Measurements from ENCODE around the gene DEFB114.

Gene DEFB114

GRCh38 chr6:49969605-49970004 is 5.6 kb upstream of the DEFB114 start, which contains the start of gene DEFB113:
TSS of gene DEFB113 (minus strand) at chr6:49969625. CDS start at chr6:49969625, 0 bp downstream.
- Histone ChIP-seq H3K4me3 (no peak within 1 kb of the TSS), H3K36me3 (no peaks in the 10 kb centered on the region), H3K9me3 (no peaks in the 10 kb centered on the region), H3K4me1 (no peaks in the 10 kb centered on the region), H3K27me3 (no peaks in the 10 kb centered on the region), H3K27ac (no peak within 1 kb of the TSS)
- intact Hi-C loops (cut with DNase I; ENCODE audit: low total_unique reads) = no loop called here
- DNase-seq = no peak
- no peak for TF ChIP-seq CTCF (IDR thresholded peaks at IDR 0.05)

- Histone ChIP-seq H3K9me3 (no peaks in the 10 kb centered on the region), H3K27ac (no peak overlapping the region), H3K4me1 (no peaks in the 10 kb centered on the region), H3K27me3 (no peaks in the 10 kb centered on the region), H3K36me3 (no peaks in the 10 kb centered on the region), H3K4me3 (no peak overlapping the region)
- intact Hi-C loops (cut with DNase I; ENCODE audit: low total_unique reads) = no loop called here
- TF ChIP-seq CTCF (IDR thresholded peaks at IDR 0.05) = no peak
- DNase-seq = no peak
Measured at GRCh38 chr6:49966823-49967222, 2.9 kb upstream of the DEFB114 start.

GRCh38 chr6:49966334-49966733 is 2.4 kb upstream of the DEFB114 start:
- intact Hi-C loops (cut with DNase I; ENCODE audit: low total_unique reads) = no loop called here

GRCh38 chr6:49958180-49958579 is 5.8 kb downstream of the DEFB114 start:
- no peak for DNase-seq
- Histone ChIP-seq H3K4me3 (no peak overlapping the region), H3K4me1 (no peaks in the 10 kb centered on the region), H3K36me3 (no peaks in the 10 kb centered on the region), H3K27me3 (no peaks in the 10 kb centered on the region), H3K9me3 (no peaks in the 10 kb centered on the region), H3K27ac (no peak overlapping the region)
- TF ChIP-seq CTCF (IDR thresholded peaks at IDR 0.05) = no peak
- intact Hi-C loops (cut with DNase I; ENCODE audit: low total_unique reads) = no loop called here

More at GRCh38 chr6:49966334-49966733, 2.4 kb upstream of the DEFB114 start:
- Histone ChIP-seq H3K4me1 (no peaks in the 10 kb centered on the region), H3K27me3 (no peaks in the 10 kb centered on the region), H3K4me3 (no peak overlapping the region), H3K9me3 (no peaks in the 10 kb centered on the region), H3K36me3 (no peaks in the 10 kb centered on the region), H3K27ac (no peak overlapping the region)
- DNase-seq = no peak
- no peak for TF ChIP-seq CTCF (IDR thresholded peaks at IDR 0.05)

GRCh38 chr6:49955847-49956246 is 8.1 kb downstream of the DEFB114 start:
- no peak for DNase-seq
- TF ChIP-seq CTCF (IDR thresholded peaks at IDR 0.05) = no peak
- H3K4me1 ChIP-seq = no peaks in the 10 kb centered on the region
- intact Hi-C loops (cut with DNase I; ENCODE audit: low total_unique reads) = no loop called here
- H3K36me3 ChIP-seq = no peaks in the 10 kb centered on the region
- H3K4me3 ChIP-seq = no peak overlapping the region
- H3K27ac ChIP-seq = no peak overlapping the region
- H3K9me3 ChIP-seq = no peaks in the 10 kb centered on the region
- no peaks in the 10 kb centered on the region for H3K27me3 ChIP-seq

- Histone ChIP-seq H3K4me1 (no peaks in the 10 kb centered on the region), H3K27ac (no peak overlapping the region), H3K36me3 (no peaks in the 10 kb centered on the region), H3K27me3 (no peaks in the 10 kb centered on the region), H3K4me3 (no peak overlapping the region), H3K9me3 (no peaks in the 10 kb centered on the region)
- TF ChIP-seq CTCF (IDR thresholded peaks at IDR 0.05) = no peak
- intact Hi-C loops (cut with DNase I; ENCODE audit: low total_unique reads) = no loop called here
- DNase-seq = no peak
Measured at GRCh38 chr6:49951926-49952325, 12.0 kb downstream of the DEFB114 start.

All from tibial artery (tissue), 4 donors.